WTC11 (cell line): Measurements from ENCODE around the gene PHLPP1. TPM values are rescaled to one million over a fixed set of nuclear protein-coding genes. Genes with fewer than 3 reads are reported as not detected.

Source experiments
- ATAC-seq: fragments of 200-7000 bp; cut with Tn5 transposase; 2 replicates; pipeline ENCODE4 v1.10.0; 2021; ENCODE audit warnings: mild to moderate bottlenecking, moderate library complexity
- CTCF ChIA-PET: fragments of 300-600 bp; sonication (Branson Sonifier 250); formaldehyde crosslinking; loops from one replicate; lab custom pipeline; 2021; ENCODE audit warnings: antibody characterized with exemption; lab: Charles Lee
- POLR2A ChIA-PET: fragments of 350-600 bp; sonication (Branson Sonifier 250); formaldehyde crosslinking; loops from one replicate; lab custom pipeline; 2021; ENCODE audit warnings: antibody characterized with exemption; lab: Charles Lee
- DNase-seq: peaks from one replicate; pipeline ENCODE4 v3.0.0; 2021; ENCODE audit warnings: low spot score
- H3K27ac Mint-ChIP-seq: 2 replicates; pipeline ENCODE4 v1.8.0; 2021; ENCODE audit warnings: mixed read lengths
- H3K27me3 Mint-ChIP-seq: 2 replicates; pipeline ENCODE4 v1.8.0; 2021; ENCODE audit warnings: low read depth, mild to moderate bottlenecking, moderate library complexity, mixed read lengths
- H3K36me3 Mint-ChIP-seq: 2 replicates; pipeline ENCODE4 v1.8.0; 2021; ENCODE audit warnings: mixed read lengths
- H3K4me1 Mint-ChIP-seq: 2 replicates; pipeline ENCODE4 v1.8.0; 2022; ENCODE audit warnings: mixed read lengths
- H3K4me3 Mint-ChIP-seq: 2 replicates; pipeline ENCODE4 v1.8.0; 2021; ENCODE audit warnings: mild to moderate bottlenecking, moderate library complexity, mixed read lengths
- H3K9me3 Mint-ChIP-seq: 2 replicates; pipeline ENCODE4 v1.8.0; 2021; ENCODE audit warnings: mixed read lengths
- AFF4 ChIP-seq: sonication (generic); formaldehyde crosslinking; IDR thresholded peaks from 2 replicates; pipeline ENCODE4 v1.8.1; 2023; ENCODE audit warnings: mild to moderate bottlenecking, missing genetic modification reagents, borderline replicate concordance
- ATF1 ChIP-seq: sonication (generic); formaldehyde crosslinking; IDR thresholded peaks from 2 replicates; pipeline ENCODE4 v1.8.1; 2023; ENCODE audit warnings: mild to moderate bottlenecking, moderate library complexity, missing genetic modification reagents
- CREB1 ChIP-seq: sonication (generic); formaldehyde crosslinking; IDR thresholded peaks from 2 replicates; pipeline ENCODE4 v1.8.0; 2023; ENCODE audit warnings: mild to moderate bottlenecking, missing genetic modification reagents
- E2F5 ChIP-seq: sonication (generic); formaldehyde crosslinking; IDR thresholded peaks from 2 replicates; pipeline ENCODE4 v1.8.1; 2022; ENCODE audit warnings: mild to moderate bottlenecking, moderate library complexity, missing genetic modification reagents
- FOXJ3 ChIP-seq: sonication (generic); formaldehyde crosslinking; IDR thresholded peaks from 2 replicates; pipeline ENCODE4 v1.9.0; 2021; ENCODE audit warnings: missing genetic modification reagents, mild to moderate bottlenecking, borderline replicate concordance
- HMGA2 ChIP-seq: fragments of 250-450 bp; sonication (Bioruptor Pico); IDR thresholded peaks from 2 replicates; pipeline ENCODE4 v1.4.0; 2021; ENCODE audit warnings: mild to moderate bottlenecking, moderate library complexity
- MXD4 ChIP-seq: fragments of 250-450 bp; sonication (Bioruptor Pico); IDR thresholded peaks from 2 replicates; pipeline ENCODE4 v1.8.0; 2021; ENCODE audit warnings: mild to moderate bottlenecking, moderate library complexity, borderline replicate concordance
- PRDM15 ChIP-seq: sonication (generic); formaldehyde crosslinking; IDR thresholded peaks from 2 replicates; pipeline ENCODE4 v1.8.0; 2022; ENCODE audit warnings: missing genetic modification reagents
- PRRX2 ChIP-seq: fragments of 250-450 bp; sonication (Bioruptor Pico); IDR thresholded peaks from 2 replicates; pipeline ENCODE4 v1.8.0; 2021; ENCODE audit warnings: mild to moderate bottlenecking
- TP53 ChIP-seq: sonication (generic); formaldehyde crosslinking; IDR thresholded peaks from 2 replicates; pipeline ENCODE4 v1.8.1; 2023; ENCODE audit warnings: mild to moderate bottlenecking, missing genetic modification reagents
- ZNF396 ChIP-seq: fragments of 250-450 bp; sonication (Bioruptor Pico); IDR thresholded peaks from 2 replicates; pipeline ENCODE4 v1.8.0; 2021; ENCODE audit warnings: mild to moderate bottlenecking, moderate library complexity, borderline replicate concordance
- ZNF425 ChIP-seq: fragments of 250-450 bp; sonication (Bioruptor Pico); conservative IDR thresholded peaks from 2 replicates; pipeline ENCODE4 v1.9.0; 2021; ENCODE audit warnings: mild to moderate bottlenecking
- ZSCAN18 ChIP-seq: fragments of 250-450 bp; sonication (Bioruptor Pico); IDR thresholded peaks from 2 replicates; pipeline ENCODE4 v2.1.2; 2022; ENCODE audit warnings: mild to moderate bottlenecking, moderate library complexity
- total RNA-seq: library from RNA; stranded (reverse); gene quantifications from 3 replicates; pipeline ENCODE4 v1.2.3, GENCODE V29; 2021

PHLPP1 gene
- total RNA-seq, 1 experiment from 2014 or later: 52.0 TPM

- CTCF ChIA-PET: interaction anchor here (0.6 kb wide), 2 partner anchors 52 to 106 kb away, joined by 3 to 5 read pairs; no protein-coding TSS in a partner anchor
- H3K27ac Mint-ChIP-seq: no peak overlapping the region
- H3K27me3 Mint-ChIP-seq: no peaks in the 10 kb centered on the region
- peaks cover 7% of the 10 kb centered on the region for H3K36me3 Mint-ChIP-seq
- TF ChIP-seq HMGA2 (CRISPR knock-in tag) (peak; percentile 88; the same call in 1 of the 2 replicates), PRDM15 (CRISPR knock-in tag) (no peak)
- TF ChIP-seq, all 79 proteins: peak for 1
- no peak overlapping the region for H3K4me3 Mint-ChIP-seq
- H3K9me3 Mint-ChIP-seq: no peaks in the 10 kb centered on the region
- peaks cover 69% of the 10 kb centered on the region for H3K4me1 Mint-ChIP-seq
- POLR2A ChIA-PET: no interaction called here
- ATAC-seq: no peak
- no peak for DNase-seq
Measured at GRCh38 chr18:62825382-62825781, 110.0 kb downstream of the PHLPP1 start.

GRCh38 chr18:62827397-62827796, 112.1 kb downstream of the PHLPP1 start:
- Mint-ChIP-seq H3K27ac (peak overlapping the region; percentile 95), H3K4me1 (peaks cover 75% of the 10 kb centered on the region), H3K36me3 (peaks cover 11% of the 10 kb centered on the region), H3K27me3 (no peaks in the 10 kb centered on the region), H3K4me3 (no peak overlapping the region)
- DNase-seq: no peak
- CTCF ChIA-PET: no interaction called here
- TF ChIP-seq CREB1 (no peak), ZSCAN18 (CRISPR knock-in tag) (no peak), MXD4 (CRISPR knock-in tag) (no peak), TP53 (CRISPR knock-in tag) (no peak), AFF4 (CRISPR knock-in tag) (no peak), PRRX2 (CRISPR knock-in tag) (no peak), E2F5 (no peak), FOXJ3 (CRISPR knock-in tag) (no peak), ATF1 (no peak), ZNF396 (CRISPR knock-in tag) (no peak), ZNF425 (CRISPR knock-in tag) (no peak)
- TF ChIP-seq, all 79 proteins: peak for 0
- H3K9me3 Mint-ChIP-seq: no peaks in the 10 kb centered on the region
- POLR2A ChIA-PET: no interaction called here
- ATAC-seq: no peak; the same call in 1 of the 2 replicates
